IMR-90 (cell line): Measurements from ENCODE around the gene OR2T1.
"Not testable (repeated sequence)": the region's sequence is repeated elsewhere in the genome, so short reads cannot be mapped to it uniquely, and the experiment has no call there.

Source experiments
- CTCF ChIP-seq: conservative IDR thresholded peaks from 2 replicates; pipeline ENCODE4 v1.5.1; 2012; ENCODE audit warnings: mild to moderate bottlenecking, low read depth, low read length, improper control_type of control experiment
- ELK1 ChIP-seq: fragments of 150-350 bp; IDR thresholded peaks from 2 replicates; pipeline ENCODE4 v1.6.1; 2016; ENCODE audit warnings: low read depth, mild to moderate bottlenecking, low read length, moderate library complexity, borderline replicate concordance
- MAFK ChIP-seq: IDR thresholded peaks from 2 replicates; pipeline ENCODE4 v1.6.1; 2012; ENCODE audit warnings: low read depth, low read length, improper control_type of control experiment
- MXI1 ChIP-seq: IDR thresholded peaks from 2 replicates; pipeline ENCODE4 v1.6.1; 2012; ENCODE audit warnings: low read depth, mild to moderate bottlenecking, low read length, moderate library complexity, borderline replicate concordance
- POLR2A ChIP-seq: IDR thresholded peaks from 2 replicates; pipeline ENCODE4 v1.6.1; 2012; ENCODE audit warnings: mild to moderate bottlenecking, low read depth, low read length

- TF ChIP-seq MXI1, CTCF, POLR2A, MAFK, ELK1: not testable (repeated sequence)
Observed at GRCh38 chr1:248455045-248455444, 52.2 kb downstream of the OR2T1 start.
